Measurements from ENCODE around the gene RCAN2.

- TF ChIP-seq POLR2A (IDR thresholded peaks at IDR 0.05; ENCODE audit: low read depth, low read length), result no peak
- TF ChIP-seq CTCF (IDR thresholded peaks at IDR 0.05; ENCODE audit: extremely low read depth in 1 of 2, insufficient read depth in 1 of 2, low read depth in 1 of 2, low read length in 2 of 2), result no peak
- no peak for TF ChIP-seq JUN (IDR thresholded peaks at IDR 0.05; ENCODE audit: borderline replicate concordance, insufficient read depth, insufficient read length, low read depth)
- TF ChIP-seq POLR2AphosphoS5 (IDR thresholded peaks at IDR 0.05; ENCODE audit: insufficient read depth, low read depth, low read length), result no peak
- no peak for TF ChIP-seq EZH2 (IDR thresholded peaks at IDR 0.05; ENCODE audit: borderline replicate concordance, low read depth, low read length, severe bottlenecking)
- TF ChIP-seq, protein P1, sequence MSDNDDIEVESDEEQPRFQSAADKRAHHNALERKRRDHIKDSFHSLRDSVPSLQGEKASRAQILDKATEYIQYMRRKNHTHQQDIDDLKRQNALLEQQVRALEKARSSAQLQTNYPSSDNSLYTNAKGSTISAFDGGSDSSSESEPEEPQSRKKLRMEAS (IDR thresholded peaks at IDR 0.05; ENCODE audit: insufficient read depth, insufficient read length), result no peak
Observed at GRCh38 chr6:46281110-46281509, 210.1 kb downstream of the RCAN2 start.
